Left lobe of liver (tissue), 2 donors: ENCODE measurements around the gene NR0B1. TPM values are rescaled to one million over a fixed set of nuclear protein-coding genes. Genes with fewer than 3 reads are reported as not detected.

Experiments
- ATAC-seq: fragments of 200-7000 bp; cut with Tn5 transposase; one replicate; pipeline ENCODE4 v1.9.1; 2020; ENCODE audit warnings: mild to moderate bottlenecking, moderate library complexity
- DNase-seq: peaks from one replicate; pipeline ENCODE4 v3.0.0-alpha.2; 2020; ENCODE audit warnings: low spot score
- total RNA-seq: library from RNA; stranded (reverse); gene quantifications from one replicate; pipeline ENCODE4 v1.2.1, GENCODE V29; 2021
- donor health status: DM: no; HTN: no; CAD: no; lungs with moderate emphysema.
- donor health status: DM: no; HTN: yes; CAD: no.

NR0B1 gene, protein sequence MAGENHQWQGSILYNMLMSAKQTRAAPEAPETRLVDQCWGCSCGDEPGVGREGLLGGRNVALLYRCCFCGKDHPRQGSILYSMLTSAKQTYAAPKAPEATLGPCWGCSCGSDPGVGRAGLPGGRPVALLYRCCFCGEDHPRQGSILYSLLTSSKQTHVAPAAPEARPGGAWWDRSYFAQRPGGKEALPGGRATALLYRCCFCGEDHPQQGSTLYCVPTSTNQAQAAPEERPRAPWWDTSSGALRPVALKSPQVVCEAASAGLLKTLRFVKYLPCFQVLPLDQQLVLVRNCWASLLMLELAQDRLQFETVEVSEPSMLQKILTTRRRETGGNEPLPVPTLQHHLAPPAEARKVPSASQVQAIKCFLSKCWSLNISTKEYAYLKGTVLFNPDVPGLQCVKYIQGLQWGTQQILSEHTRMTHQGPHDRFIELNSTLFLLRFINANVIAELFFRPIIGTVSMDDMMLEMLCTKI
- total RNA-seq = not detected

DNA sequence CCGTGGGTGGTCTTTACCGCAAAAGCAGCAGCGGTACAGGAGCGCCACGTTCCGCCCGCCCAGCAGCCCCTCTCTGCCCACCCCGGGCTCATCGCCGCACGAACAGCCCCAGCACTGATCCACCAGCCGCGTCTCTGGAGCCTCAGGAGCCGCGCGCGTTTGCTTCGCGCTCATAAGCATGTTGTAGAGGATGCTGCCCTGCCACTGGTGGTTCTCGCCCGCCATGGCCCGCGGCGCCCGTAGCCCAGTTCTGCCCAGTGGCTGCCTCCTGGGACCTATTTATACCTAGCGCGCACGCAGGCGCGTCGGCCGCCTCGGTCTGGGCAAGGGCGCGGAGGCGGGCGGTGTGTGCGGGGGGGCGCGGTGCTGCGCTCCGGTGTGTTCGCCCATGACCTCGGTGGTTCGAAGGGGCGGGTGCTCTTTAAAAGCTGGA is at the start of gene NR0B1:
Gene NR0B1, minus strand, starts transcription at position 252 of the 433 bp plus-strand sequence. Its CDS starts 27 bp downstream, at position 225.
- ATAC-seq = no peak
- no peak for DNase-seq

DNA sequence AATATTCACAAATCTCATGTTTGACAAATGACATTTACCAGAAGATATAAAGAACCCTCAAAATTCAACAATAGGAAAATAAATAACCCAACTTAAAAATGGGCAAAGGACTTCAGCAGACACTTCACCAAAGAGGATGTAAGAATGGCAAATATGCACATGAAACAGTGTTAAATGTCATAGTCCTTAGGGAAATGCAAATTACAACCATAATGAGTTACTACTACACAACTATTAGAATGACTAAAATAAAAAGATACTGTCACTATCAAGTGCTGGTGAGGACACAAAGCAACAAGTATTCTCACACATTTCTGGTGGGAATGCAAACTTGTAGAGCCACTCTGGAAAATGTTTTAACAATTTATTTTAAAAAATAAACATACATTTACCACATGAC is 40.8 kb upstream of the NR0B1 start:
- ATAC-seq (no peak), DNase-seq (no peak)

DNA sequence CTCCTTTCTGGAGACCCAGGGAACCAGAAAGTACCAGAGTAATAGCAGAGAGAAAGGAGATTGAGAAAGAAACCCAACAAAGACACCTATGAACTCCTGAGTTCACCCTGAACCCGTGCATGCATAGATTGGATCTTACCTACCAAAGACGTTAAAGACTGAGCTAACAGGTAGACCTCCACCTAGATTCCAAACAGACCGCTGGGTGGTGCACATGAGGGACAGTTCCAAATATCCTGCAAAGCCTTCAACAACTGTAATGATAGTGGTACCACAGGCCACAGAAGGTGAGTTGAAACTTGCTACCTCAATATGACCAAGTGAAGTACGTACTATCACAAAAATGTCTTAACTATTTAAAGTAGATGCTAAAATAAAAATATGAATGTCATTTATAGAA is 34.0 kb upstream of the NR0B1 start:
- peak; percentile 52 for ATAC-seq
- peak; percentile 40 for DNase-seq

DNA sequence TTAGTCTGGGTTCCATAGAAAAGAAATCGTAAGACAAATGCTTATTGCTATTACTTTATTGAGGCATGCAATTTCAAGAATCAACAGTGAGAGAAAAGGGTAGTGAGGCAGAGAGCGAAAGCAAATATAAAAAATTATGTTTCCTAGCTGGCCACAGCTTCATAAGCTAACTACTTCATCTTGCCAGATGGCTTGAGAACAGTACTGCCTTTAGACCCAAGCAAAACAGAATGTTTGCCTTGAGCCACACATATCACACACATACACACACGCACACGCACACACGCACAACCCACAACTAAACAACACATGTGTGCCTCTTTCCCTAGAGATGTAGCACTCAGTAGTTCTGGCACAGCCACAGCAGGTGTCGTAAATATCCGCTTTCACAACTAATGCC is 31.6 kb upstream of the NR0B1 start:
- ATAC-seq (no peak), DNase-seq (no peak)

DNA sequence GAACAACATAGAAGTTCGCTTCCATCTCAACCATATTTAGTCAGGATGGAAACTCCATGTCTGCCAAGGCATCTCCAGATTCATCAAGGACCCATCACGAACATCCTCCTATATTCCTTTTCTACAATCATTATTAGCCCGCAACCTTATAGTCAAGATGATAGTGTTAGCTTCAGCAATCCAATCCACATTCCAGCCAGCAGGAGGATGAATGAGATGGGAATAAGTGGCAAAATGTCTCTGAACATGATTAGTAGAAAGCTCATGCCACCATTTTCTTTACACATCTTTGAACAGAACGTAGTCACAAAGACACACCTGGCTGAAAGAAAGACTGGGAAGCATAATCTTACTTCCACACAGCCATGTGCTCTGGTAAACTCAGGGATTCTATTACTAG is 18.6 kb upstream of the NR0B1 start:
- DNase-seq (no peak), ATAC-seq (no peak)

DNA sequence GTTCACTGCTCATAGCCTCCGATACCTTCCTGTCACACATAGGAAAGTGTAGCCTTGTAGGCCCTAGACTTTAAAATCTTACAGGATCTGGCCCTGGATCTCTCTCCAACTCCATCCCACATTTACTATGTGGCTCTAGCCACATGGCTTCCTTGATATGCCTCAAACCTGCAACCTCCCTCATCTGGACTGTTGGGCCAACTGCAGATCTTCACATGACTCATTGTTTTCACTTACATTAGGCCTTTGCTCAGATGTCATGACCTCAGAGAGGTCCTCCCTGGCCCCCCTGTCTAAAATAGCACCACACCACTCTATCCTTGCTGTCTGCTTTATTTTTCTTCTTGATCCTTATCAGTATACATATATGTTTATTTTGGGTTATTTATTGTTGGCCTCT is 8.1 kb upstream of the NR0B1 start:
- DNase-seq (no peak), ATAC-seq (no peak)

DNA sequence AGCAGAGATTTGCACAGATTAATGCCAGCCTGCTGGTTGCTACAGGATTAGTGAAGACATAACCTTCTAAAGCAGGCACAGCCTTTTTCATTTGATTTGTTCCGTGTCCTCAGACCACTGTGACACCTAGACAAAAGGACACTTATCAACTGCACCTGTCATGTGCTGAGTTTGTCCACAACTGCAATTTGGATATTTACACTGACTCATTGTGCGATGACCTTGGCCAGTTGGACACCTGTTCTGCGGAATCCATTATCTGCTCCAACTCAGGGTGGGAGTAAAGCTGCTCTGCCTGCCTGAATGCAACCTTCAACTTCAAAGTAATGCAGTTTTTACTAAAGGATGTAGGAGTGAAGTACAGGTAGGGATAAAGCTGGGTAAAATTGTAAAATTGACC is 4.1 kb upstream of the NR0B1 start:
- DNase-seq (no peak), ATAC-seq (no peak)

DNA sequence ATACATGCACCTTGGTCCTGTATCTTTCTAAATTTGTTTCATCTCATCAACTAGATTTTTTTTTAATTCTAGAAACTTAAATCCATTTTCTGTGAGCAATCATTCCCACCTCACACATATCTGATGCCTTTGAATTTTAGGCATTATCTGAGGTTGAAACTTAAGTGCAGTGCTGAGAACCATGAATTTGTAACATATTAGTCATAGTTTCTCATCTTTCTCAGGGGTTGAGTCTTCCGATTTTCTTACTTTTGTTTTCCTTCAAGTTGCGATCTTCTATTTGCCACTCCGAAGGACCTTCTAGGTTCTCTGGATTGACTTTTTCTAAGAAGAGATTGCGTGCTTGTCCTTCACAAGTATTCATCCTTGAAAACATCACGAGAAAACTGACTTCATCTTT is 3.7 kb upstream of the NR0B1 start:
- no peak for DNase-seq
- no peak for ATAC-seq

DNA sequence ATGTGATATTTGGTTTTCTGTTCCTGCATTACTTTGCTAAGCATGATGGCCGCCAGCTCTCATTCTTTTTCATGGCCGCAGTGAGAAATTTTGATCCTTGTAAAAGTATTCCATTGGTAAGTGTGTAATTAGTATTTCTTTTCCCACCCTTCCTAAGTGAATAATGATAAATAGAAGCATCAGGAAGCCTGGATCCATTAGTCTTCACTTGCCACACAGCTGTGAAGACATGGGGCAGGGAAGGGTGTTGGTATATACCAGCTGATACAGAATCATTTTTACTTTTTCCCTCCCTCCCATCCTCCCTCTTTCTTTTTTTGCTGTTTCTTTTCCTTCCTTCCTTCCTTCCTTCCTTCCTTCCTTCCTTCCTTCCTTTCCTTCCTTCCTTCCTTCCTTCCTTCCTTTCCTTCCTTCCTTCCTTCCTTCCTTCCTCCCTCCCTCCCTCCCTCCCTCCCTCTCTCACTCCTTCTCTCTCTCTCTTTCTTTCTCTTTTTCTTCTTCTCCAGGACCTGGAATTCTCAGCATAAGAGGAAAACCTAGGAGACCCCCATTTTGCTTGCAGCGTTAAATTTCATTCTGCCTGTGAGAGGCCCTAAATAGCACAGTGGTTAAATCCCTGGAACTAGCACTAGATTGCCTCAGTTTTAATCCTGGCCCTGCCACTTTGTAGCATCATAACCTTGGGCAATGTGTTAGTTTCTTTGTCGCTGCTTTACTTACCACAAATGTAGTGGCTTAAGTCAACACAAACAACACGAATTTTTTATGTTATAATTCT is 1.4 kb upstream of the NR0B1 start:
- ATAC-seq = no peak
- DNase-seq = no peak

DNA sequence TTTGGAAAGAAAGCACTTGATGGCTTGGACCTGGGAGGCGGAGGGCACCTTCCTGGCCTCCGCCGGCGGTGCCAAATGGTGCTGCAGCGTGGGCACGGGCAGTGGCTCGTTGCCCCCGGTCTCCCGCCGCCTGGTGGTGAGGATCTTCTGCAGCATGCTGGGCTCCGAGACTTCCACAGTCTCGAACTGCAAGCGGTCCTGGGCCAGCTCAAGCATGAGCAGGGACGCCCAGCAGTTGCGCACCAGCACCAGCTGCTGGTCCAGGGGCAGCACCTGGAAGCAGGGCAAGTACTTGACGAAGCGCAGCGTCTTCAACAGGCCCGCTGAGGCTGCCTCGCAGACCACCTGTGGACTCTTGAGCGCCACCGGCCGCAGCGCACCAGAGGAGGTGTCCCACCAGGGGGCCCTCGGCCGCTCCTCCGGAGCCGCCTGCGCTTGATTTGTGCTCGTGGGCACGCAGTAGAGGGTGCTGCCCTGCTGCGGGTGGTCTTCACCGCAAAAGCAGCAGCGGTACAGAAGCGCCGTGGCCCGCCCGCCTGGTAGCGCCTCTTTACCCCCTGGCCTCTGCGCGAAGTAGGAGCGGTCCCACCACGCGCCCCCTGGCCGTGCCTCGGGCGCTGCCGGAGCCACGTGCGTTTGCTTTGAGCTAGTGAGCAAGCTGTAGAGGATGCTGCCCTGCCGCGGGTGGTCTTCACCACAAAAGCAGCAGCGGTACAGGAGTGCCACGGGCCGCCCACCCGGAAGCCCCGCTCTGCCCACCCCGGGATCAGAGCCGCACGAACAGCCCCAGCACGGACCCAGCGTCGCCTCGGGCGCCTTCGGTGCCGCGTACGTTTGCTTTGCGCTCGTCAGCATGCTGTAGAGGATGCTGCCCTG is 689 bp downstream of the NR0B1 start:
- no peak for ATAC-seq

DNA sequence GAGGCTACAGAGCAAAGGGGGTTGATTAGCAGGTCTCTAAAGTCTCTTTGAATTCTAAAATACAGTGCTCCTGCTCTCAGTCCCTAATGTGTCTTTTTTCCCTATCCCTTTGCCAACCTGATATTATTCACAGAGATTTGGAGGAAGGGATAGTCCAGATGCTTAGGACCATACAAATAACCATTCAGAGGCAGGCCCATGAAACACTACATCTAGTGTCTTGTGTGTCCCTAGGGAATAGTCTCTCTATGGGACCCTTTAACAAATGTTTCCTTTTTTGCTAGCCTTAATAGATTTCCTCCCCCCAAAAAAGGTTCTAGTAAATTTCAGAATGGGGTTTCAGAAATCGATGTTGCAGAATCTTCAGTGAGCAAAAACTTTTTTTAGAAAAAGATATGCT is 1.7 kb downstream of the NR0B1 start:
- ATAC-seq = no peak
- DNase-seq = no peak

More for the DNA sequence above, 689 bp downstream of the NR0B1 start:
- no peak for DNase-seq

DNA sequence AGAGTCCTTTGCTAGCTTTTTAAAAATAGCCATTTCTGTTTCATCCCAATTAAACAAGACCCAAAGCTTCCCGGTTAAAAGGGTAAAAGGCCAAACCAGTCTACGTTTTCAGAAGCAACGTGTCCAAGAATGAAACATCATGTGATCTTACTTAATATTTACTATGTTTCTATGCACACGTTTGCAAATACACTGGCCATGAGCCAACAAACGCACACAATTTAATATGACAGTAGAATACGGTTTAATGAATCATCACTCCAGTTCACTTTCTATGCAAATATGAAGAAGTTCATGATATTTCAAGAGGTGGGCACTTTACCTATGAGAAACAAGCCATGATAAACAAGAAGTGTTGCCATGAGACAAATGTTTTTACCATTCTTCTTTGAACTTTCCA is 4.3 kb downstream of the NR0B1 start:
- ATAC-seq = no peak

DNA sequence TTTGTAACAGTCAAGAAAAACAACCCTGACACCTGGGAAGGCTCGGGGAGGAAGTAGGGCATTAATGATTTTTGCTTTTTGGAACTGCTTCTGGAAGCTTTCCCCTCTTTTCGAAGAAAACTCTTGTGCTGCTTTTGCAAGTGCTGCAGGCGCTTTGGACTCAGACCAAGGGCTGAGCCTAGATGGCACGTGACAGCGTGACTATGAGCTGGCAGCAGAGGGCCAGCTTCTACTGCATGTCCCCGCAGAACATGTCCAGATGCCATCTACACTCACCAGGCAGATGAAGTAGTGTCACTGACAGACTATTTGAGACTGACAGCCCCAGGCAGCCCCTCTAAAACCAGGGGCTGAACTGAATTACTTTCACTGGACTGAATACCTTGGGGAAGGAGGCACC is 6.2 kb downstream of the NR0B1 start:
- DNase-seq = no peak
- ATAC-seq = peak; percentile 25

More for the DNA sequence above, 4.3 kb downstream of the NR0B1 start:
- no peak for DNase-seq

DNA sequence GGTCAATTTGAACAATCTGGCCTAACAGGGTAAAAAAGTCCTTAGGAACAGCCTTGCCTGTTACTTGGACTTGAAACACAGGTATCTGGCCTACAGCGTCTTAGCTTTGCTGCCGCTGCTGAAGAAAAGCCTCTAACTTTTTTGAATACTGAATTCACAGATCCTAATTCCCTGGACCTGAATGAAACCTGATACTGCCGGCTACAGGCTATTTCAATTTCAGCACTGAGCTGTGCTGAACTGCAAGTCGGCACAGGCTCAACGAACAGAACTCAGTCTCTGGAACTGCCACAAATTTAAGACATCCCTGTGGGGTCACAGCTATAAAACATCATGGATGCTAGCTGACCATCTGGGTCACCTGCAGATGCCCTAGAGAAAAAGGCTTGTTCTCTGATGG is 7.2 kb downstream of the NR0B1 start:
- ATAC-seq = no peak
- no peak for DNase-seq

DNA sequence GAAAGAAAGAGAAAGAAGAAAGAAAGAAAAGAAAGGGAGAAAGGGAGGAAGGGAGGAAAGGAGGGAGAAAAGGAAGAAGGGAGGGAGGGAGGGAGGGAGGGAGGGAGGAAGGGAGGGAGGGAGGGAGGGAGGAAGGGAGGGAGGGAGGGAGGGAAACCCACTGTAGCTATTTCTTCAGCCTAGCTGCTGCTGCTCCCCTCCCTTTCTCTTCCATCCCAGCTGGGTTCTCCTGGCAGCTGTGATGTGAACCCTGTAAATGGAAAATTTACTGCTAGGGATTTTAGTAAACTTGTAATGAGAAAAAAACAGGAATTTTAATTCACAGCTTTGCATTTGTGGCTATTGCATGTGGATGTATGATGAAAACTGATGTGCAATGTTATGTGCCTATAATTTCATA is 8.0 kb downstream of the NR0B1 start:
- no peak for DNase-seq
- ATAC-seq = no peak

DNA sequence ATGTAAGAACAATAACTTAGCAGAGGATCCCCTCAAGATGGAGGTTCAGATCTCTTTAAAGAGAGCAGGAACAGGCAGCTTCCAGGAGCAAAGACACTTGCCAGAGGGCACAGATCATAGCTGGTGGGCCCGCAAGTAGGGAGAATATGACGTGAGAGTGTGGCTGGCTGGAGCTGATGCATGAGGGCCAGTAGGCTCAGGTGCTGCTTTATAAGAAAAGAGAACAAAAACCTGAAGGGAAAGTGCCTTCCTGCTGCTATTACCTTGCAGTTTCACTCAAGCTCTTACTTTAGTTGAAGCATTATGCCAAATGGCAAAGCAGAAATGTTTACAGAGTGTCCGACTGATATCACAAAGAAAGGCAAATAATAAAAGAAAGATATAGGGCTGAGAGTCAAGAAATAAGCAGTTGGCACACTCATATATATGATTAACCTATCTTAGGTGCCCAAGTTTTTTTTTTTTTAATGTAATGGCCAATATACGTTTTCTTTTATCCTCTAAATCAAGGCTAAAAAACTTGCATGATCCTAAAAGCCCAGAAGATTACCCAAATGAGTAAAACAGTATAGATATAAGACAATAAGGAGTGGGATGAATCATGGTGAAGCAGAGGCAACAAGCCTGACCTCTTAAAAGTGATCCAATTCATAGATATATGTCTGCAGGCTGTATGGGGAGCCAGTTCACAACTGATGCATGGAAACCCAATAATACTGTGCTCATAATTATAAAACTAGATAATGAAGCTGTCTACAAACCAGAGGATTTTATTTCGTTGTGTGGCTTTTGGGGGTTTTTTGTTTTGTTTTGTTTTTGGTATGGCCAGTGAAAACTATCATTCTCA is 12.6 kb downstream of the NR0B1 start:
- no peak for DNase-seq
- no peak for ATAC-seq

DNA sequence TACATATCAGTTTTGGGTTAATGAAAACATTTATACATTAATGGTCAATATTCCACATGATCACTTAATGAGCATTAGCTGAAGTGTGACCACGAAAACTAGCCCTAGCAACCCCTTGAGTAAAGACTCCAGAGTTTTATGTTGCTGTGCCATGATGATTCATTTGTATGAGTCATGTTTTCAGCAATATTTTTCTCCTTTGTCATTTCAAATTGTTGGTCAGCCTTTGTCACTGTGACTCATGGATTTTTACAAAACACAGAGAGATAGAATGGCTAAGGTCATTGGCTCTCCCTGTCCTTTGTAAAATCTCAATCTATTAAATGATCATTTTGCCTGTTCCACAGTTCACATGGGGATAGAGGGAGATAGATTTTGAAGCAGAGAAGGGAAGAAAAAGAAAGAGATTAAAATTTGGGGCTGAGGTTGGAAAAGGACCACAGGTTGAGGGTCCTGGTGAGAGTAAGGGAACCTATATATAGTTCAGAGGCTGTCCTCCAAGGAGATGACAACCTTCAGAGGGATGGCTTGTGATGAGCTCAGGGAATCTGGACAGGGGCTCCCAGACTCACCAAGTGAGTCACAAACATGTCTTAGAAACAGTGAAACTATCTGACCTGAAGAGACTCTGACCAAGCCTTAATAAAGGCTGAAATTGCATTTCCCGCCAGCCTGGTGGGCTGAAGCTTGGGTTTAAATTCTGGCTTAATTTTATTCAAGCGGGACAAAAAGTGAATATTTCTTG is 25.6 kb downstream of the NR0B1 start:
- DNase-seq (no peak), ATAC-seq (no peak)

DNA sequence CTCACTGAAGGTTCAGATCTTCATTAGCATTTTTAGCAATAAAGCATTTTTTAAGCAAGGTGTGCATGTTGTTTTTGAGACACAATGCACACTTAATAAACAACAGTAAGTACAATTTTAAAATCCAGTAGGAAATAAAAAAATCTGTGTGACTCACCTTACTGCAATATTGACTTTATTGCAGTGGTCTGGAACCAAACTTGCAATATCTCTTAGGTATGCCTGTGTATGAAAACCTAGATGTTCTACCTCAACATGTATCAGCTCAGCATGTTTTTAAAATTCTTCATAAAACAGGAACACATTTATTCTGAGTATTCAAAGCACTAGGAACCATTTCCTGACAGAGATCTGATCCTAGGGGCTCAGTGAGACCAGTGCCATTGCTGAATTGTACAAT is 26.7 kb downstream of the NR0B1 start:
- ATAC-seq (no peak), DNase-seq (no peak)

DNA sequence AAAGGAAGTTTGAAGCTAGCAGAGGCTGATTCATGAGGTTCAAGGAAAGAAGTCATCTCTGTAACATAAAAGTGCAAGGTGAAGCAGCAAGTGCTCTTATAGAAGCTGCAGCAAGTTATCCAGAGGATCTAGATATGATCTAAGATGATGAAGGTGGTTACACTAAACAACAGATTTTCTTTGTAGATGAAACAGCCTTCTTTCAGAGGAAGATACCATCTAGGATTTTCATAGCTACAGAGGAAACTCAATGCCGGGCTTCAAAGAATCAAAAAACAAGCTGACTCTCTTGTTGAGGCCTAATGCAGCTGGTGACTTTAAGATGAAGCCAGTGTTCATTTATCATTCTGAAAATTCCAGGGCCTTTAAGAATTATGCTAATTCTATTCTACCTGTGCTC is 28.8 kb downstream of the NR0B1 start:
- no peak for ATAC-seq
- DNase-seq = no peak

DNA sequence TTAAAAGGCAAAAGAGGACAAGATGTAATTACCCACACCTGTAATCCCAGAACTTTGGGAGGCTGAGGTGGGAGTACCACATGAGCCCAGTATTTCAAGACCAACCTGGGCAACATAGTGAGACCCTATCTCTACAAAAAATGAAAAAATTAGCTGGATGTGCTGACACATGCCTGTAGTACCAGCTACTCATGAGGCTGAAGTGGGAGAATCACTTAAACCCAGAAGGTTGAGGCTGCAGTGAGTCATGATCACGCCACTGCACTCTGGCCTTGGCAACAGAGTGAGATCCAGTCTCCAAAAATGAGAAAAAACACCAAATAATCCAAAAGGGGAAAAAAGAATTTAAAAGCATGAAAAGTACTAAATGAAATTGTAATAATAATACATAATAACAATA is 30.8 kb downstream of the NR0B1 start:
- ATAC-seq = no peak
- no peak for DNase-seq
